GM21526 (cell line): ENCODE results near the gene XPNPEP1.
"Not testable (repeated sequence)": the region's sequence is repeated elsewhere in the genome, so short reads cannot be mapped to it uniquely, and the experiment has no call there.

Experiments used
- ATAC-seq: cut with Tn5 transposase; IDR thresholded peaks from one replicate; pipeline ENCODE4 v1.9.1; 2021; ENCODE audit warnings: moderate library complexity; ENCODE audit not compliant: unreplicated experiment, low FRiP score

XPNPEP1 gene

GRCh38 chr10:109926061-109926745, 2.9 kb upstream of the XPNPEP1 start:
- no peak for ATAC-seq

DNA sequence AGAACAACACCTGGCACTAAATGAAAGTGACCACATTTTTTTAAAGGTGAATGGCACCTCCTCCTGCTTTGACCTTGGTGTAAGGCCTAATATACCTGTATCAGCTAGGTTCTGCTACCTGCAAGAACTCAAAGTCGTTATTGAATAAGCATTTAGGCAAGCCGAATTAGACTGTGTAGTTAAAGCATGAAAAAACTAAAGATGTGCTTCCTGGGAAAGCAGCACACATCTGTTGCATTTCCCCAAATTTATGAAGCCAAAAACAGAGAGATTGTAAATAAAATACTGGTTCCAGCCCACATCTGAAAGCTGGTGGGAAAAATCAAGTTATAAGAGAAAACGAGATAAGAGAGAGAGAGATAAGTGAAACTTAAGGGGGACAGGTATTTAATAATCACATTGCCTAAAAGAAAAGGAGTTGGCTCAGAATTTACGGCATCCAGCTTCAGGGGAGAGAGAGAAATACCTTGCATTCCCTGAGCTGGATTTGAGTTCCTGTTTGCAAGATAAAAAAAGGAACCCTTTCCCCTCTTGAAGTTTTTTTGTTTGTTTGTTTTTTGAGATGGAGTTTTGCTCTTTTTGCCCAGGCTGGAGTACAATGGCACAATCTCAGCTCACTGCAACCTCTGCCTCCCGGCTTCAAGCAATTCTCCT, 1.8 kb upstream of the XPNPEP1 start:
- no peak for ATAC-seq

- ATAC-seq, result no peak
Observed at GRCh38 chr10:109924087-109924486, 776 bp upstream of the XPNPEP1 start.

DNA sequence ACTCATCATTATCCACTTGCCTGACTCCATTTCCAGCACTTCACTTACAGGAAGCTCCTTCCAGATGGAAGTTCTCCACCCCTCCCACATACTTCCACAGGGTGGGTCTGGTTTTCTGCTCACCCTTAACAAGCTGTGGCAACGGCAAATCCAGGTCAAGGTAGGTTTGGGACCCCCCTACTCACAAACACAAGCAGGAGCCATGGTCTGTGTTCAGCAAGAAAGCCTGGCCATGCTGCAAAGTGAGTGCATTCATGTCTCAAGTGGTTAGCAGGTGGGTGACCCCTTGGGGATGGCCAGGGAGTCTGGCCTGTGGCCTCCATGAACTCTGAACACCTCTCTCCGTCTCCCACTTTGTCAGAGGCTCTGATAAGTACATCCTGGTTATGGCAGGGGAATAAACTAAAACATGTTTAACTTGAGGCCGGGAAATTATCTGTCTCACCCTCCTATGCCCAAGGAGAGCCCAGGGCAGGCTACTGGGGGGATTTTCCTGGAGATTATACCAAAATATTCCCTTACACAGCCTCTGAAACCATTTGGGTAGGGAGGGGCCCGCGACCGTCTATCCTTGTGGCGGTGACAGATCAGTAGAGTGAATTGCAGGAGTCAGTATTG, 844 bp downstream of the XPNPEP1 start:
- no peak for ATAC-seq

- no peak for ATAC-seq
Observed at GRCh38 chr10:109920016-109920415, 3.3 kb downstream of the XPNPEP1 start.

- ATAC-seq, result no peak
Observed at GRCh38 chr10:109919220-109919619, 4.1 kb downstream of the XPNPEP1 start.

DNA sequence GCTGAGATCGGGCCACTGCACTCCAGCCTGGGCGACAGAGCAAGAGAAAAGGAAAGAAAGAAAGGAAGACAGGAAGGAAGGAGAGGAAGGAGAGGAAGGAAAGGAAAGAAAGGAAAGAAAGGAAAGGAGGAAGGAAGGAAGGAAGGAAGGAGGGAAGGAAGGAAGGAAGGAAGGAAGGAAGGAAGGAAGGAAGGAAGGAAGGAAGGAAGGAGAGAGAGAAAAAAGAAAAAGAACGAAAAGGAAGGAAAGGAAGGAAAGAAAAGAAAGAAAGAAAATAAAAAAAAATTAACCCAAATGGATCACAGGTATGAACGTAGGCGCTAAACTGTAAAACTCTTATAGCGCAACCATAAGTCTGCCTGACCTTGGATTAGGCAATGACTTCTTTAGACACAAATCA, 4.6 kb downstream of the XPNPEP1 start:
- ATAC-seq, result not testable (repeated sequence)

DNA sequence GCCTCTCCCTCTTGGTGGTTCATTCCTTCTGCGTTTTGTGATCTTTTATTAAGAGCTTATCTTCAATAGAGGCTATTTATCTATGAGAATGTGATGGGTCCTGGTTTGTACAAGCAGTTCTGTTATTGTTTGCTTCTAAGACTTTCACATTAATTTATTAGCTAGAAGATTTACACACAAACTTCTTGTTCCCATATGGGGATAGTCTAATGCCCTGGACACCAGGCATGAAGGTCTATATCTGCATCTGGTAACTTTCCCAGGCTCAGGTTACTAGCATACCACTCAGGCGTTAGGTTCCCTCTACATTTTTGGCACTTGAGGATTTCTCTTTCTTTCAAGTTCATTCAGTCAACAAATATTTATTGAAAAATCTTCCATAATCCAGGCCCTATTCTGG, 7.7 kb downstream of the XPNPEP1 start:
- ATAC-seq, result no peak

DNA sequence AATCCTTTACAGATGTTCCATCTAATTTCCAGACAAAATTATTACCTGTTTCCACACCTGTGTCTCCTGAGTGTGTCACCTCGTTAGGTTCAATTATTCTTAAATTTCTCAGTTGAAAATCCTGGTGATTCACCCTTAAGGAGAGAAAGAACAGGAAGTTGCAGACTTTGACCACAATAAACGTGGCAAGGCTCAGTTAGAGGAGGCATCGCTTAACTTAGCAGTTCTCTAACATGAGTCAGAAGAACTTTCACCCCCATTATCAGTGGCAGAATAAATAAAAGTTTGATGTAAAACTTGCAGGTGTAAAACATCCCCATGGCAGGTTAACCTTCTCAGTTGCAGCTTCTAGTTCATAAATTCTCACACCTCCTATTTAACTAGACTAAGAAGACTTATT, 8.3 kb downstream of the XPNPEP1 start:
- ATAC-seq, result no peak

- no peak for ATAC-seq
Observed at GRCh38 chr10:109913306-109913892, 9.9 kb downstream of the XPNPEP1 start.

DNA sequence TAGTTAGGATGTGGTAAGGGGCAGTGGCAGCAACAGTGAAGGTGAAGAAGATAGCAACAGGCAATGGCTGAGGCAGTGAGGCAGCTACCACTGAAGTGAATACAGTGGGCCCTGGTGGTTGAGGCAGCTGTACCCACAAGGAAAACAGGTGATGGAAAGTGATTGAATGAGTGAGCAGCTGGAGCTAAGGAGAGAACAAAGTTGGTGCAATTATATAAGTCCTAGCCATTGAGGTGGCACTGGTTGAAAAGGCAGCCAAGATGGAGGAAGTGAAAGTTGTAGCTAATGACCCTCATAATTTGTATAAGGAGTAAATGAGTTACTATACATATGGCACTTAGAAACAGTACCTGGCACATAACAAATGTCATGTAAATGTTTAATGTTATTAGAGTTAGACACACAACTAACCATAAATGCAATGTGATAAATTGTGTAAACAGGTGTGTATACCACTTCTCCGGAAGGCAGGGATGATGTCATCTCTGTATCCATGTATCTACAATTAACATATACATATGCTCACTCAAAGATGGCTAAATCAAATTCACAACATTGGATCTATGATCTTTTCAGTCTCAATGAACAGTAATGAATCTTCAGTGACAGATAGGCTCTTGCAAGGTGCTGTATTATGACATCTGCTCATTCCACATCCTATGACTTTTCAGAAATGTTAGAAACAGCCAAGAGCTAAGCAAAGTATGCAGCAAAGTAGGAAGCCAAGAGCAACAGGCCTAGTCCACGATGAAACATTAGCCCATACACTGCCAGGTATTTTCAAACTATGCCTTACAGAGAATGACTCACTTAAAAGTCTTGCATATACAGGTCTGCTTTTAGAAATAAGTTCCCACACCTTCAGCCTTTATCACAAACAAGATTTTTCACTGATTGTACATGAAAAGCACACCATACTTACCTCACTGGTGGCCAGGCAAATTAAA, 10.7 kb downstream of the XPNPEP1 start:
- peak; percentile 81 for ATAC-seq

DNA sequence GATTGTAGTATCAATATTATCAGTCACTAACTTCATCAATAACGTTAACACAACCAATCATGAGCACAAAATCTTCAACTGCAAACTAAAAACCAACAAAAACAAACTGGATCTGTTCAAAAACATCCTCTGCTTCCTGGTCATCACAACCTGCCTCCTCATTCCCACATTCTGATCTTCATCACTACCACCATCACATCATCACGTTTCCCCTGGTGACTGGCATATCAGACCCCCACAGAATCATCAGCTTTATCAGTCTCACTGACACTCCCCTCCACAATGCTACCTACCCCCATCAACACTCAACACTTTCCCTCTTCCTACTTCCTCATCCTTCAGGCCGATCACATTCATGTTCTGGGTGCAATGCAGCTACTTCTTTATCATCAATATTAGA, 11.4 kb downstream of the XPNPEP1 start:
- ATAC-seq, result no peak

DNA sequence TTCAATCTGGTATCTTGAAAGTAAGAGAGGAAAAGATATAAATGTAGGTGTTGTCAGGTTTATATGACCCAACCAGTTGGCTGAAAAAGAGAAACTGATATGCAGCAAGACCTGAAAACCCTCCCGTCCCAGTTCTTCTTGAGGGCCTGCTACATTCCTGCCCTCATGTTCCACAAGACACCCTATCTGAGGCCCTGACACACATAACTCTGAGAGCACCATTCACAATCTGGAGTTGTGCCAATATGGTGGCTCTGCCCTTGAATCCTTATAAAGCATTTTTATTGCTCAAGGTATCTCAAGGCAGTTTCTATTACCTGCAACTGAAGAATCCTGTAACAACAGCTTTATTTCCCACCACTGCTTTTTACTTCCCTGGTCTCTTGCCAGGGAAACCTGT, 17.0 kb downstream of the XPNPEP1 start:
- ATAC-seq, result no peak

GRCh38 chr10:109904397-109904796, 18.9 kb downstream of the XPNPEP1 start:
- ATAC-seq, result no peak

GRCh38 chr10:109902992-109903947, 20.0 kb downstream of the XPNPEP1 start:
- peak; percentile 64 for ATAC-seq

DNA sequence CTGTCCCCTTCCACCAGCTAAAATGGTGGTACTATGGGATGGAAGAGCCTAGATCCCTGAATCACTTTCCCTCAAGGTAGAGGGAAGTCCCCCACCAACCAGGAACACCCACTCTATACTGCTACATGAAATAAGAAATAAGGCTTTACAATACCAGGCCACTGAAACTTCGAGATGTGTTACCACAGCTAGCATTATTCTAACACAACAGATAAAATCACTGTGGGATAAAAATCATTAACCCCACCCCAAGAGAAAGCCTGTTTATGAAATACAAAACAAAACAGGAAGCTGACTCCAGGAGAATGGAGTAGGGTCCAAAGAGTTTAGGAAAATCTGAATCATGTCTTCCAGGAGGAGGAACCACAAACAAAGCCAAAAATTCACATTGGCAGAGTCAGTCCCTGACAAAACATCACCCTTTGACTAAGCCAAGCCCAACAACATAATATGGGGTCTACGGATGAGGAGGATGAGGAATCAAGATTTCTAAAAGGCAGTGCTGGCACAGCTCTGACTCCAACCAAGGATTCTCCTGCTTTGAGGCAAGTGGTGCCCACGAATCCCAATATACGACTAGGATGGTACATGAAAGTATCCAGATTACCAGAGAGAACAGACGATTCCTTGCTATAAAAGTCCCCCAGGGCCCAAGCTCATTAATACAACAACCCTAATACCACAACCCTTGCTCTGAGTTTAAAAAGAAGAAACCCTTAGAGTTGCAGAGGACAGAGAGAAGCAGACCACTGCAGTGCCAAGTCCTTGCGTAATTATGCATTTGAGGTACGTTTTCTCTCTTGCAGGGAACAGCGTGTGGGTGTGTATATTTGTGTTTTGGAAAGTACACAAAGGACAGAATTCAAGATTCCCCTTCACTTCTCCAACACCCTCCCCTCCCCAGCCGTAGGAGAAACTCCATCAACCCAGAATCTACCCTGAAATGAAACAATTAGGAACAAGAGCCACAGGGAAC, 23.7 kb downstream of the XPNPEP1 start:
- no peak for ATAC-seq

- ATAC-seq, result no peak
Observed at GRCh38 chr10:109898666-109899355, 24.5 kb downstream of the XPNPEP1 start.

DNA sequence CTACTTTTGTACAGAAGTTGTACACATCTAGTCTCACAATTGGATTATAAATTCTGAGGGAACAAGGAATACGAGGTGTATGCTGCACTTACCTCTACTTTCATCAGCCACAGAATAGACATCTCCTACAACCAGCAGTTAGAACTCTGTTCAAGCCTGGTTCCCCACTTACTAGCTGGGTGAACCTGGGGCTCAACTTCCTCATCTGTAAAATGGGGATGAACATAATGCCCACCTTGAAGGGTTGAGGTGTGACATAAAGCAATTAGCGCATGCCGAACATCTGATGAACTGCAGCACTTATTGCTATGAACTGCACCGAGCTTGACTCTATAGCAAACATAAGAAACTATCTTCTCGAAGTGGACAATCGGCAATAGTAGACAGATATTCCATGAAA, 25.3 kb downstream of the XPNPEP1 start:
- ATAC-seq, result no peak
